Endothelial cell of umbilical vein (primary cell): ENCODE results near the gene PLEKHA3. TPM values are rescaled to one million over a fixed set of nuclear protein-coding genes. Genes with fewer than 3 reads are reported as not detected.
"Not testable (repeated sequence)": the region's sequence is repeated elsewhere in the genome, so short reads cannot be mapped to it uniquely, and the experiment has no call there.

Experiments
- BruUV-seq: library from RNA; stranded (reverse); fragments of 400-500 nt; replicated peaks from 2 replicates; lab custom pipeline; 2021; lab: Mats Ljungman, UMichigan
- CTCF ChIA-PET: fragments of 300-600, 350-600 bp; sonication (Branson Sonifier 250); formaldehyde crosslinking; loops from one replicate; lab custom pipeline; 2021; ENCODE audit warnings: antibody characterized with exemption, inconsistent platforms; lab: Charles Lee
- POLR2A ChIA-PET: fragments of 300-600, 350-600 bp; sonication (Branson Sonifier 250); formaldehyde crosslinking; loops from one replicate; lab custom pipeline; 2021; ENCODE audit warnings: antibody characterized with exemption, inconsistent platforms; lab: Charles Lee
- DNase-seq: peaks from one replicate; pipeline ENCODE4 v3.0.0-alpha.2; 2011; ENCODE audit warnings: low read depth, low spot score
- FAIRE-seq: peaks from 2 replicates; lab custom pipeline; 2011; peaks lifted over from hg19 to GRCh38; lab: Jason Lieb, UNC
- H2AFZ ChIP-seq: 2 replicates; pipeline ENCODE4 v1.6.0; 2012; ENCODE audit warnings: low read depth, low read length, control low read depth, inconsistent platforms
- H3K27ac ChIP-seq: 2 replicates; pipeline ENCODE4 v1.5.1; 2011; ENCODE audit warnings: low read depth, mild to moderate bottlenecking, control low read depth, low read length, moderate library complexity; ENCODE audit not compliant: insufficient read depth
- H3K27me3 ChIP-seq, 2 experiments: 2 replicates each; pipeline versions ENCODE4 v1.6.0 to v1.6.1; 2011; ENCODE audit warnings: low read length in 2 of 2, mixed read lengths in 1 of 2; ENCODE audit not compliant: control insufficient read depth in 2 of 2, insufficient read depth in 2 of 2
- H3K36me3 ChIP-seq, 2 experiments: 2 replicates in 1 of 2; 3 replicates in 1 of 2; pipeline ENCODE4 v1.5.1; 2011; ENCODE audit warnings: low read length in 2 of 2, mild to moderate bottlenecking in 1 of 2, moderate library complexity in 1 of 2; ENCODE audit not compliant: control insufficient read depth in 2 of 2, insufficient read depth in 2 of 2; ENCODE audit errors: extremely low read depth in 1 of 2
- H3K4me1 ChIP-seq: 3 replicates; pipeline ENCODE4 v1.5.1; 2011; ENCODE audit warnings: mild to moderate bottlenecking, low read length; ENCODE audit not compliant: control insufficient read depth, insufficient read depth; ENCODE audit errors: extremely low read depth
- H3K4me2 ChIP-seq: 2 replicates; pipeline ENCODE4 v1.6.1; 2011; ENCODE audit warnings: low read length, control low read depth, mixed read lengths; ENCODE audit not compliant: insufficient read depth
- H3K4me3 ChIP-seq, 3 experiments: fragments of 200-600 bp in 1 of 3; sonication (generic), shearing (Covaris generic) in 1 of 3; replicated peaks in 1 of 3; 2 replicates each; pipeline ENCODE4 v1.5.1; 2011 to 2016; ENCODE audit warnings: control low read depth in 3 of 3, low read length in 3 of 3, mild to moderate bottlenecking in 2 of 3, inconsistent platforms in 1 of 3, low read depth in 1 of 3, moderate library complexity in 1 of 3; ENCODE audit not compliant: insufficient read depth in 1 of 3
- H3K79me2 ChIP-seq: 2 replicates; pipeline ENCODE4 v1.6.0; 2012; ENCODE audit warnings: low read length, inconsistent platforms; ENCODE audit not compliant: control insufficient read depth, insufficient read depth
- H3K9ac ChIP-seq: replicated peaks from 2 replicates; pipeline ENCODE3; 2011; ENCODE audit warnings: low read length, control low read depth; ENCODE audit not compliant: insufficient read depth; ENCODE audit errors: extremely low read depth
- H3K9me1 ChIP-seq: replicated peaks from 3 replicates; pipeline ENCODE4 v1.6.0; 2011; ENCODE audit warnings: mild to moderate bottlenecking, low read length; ENCODE audit not compliant: control insufficient read depth, insufficient read depth; ENCODE audit errors: extremely low read depth
- H3K9me3 ChIP-seq: replicated peaks from 2 replicates; pipeline ENCODE4 v1.5.1; 2012; ENCODE audit warnings: low read length, inconsistent platforms; ENCODE audit not compliant: control insufficient read depth, insufficient read depth
- H4K20me1 ChIP-seq: replicated peaks from 2 replicates; pipeline ENCODE3; 2011; ENCODE audit warnings: mild to moderate bottlenecking, low read length; ENCODE audit not compliant: control insufficient read depth, insufficient read depth; ENCODE audit errors: extremely low read depth
- EZH2 ChIP-seq: IDR thresholded peaks from 2 replicates; pipeline ENCODE4 v1.6.1; 2012; ENCODE audit warnings: borderline replicate concordance, low read depth, mild to moderate bottlenecking, moderate library complexity, low read length, inconsistent platforms; ENCODE audit not compliant: severe bottlenecking
- FOS ChIP-seq: IDR thresholded peaks from 2 replicates; pipeline ENCODE4 v1.6.1; 2011; ENCODE audit warnings: mild to moderate bottlenecking, low read length, moderate library complexity, borderline replicate concordance; ENCODE audit not compliant: insufficient read depth
- GATA2 ChIP-seq: IDR thresholded peaks from 2 replicates; pipeline ENCODE4 v1.7.0; 2011; ENCODE audit warnings: low read depth, mild to moderate bottlenecking, moderate library complexity, mixed read lengths, low read length; ENCODE audit not compliant: insufficient read length, insufficient read depth
- JUN ChIP-seq: IDR thresholded peaks from 2 replicates; pipeline ENCODE4 v1.6.1; 2011; ENCODE audit warnings: borderline replicate concordance, low read depth; ENCODE audit not compliant: insufficient read length, insufficient read depth
- MYC ChIP-seq: IDR thresholded peaks from one replicate; pipeline ENCODE4 v1.6.1; 2011; ENCODE audit warnings: mild to moderate bottlenecking, low read depth, low read length
- POLR2A ChIP-seq: IDR thresholded peaks from 2 replicates; pipeline ENCODE4 v1.6.1; 2012; ENCODE audit warnings: low read depth, mild to moderate bottlenecking, control low read depth, low read length
- POLR2AphosphoS5 ChIP-seq: IDR thresholded peaks from 2 replicates; pipeline ENCODE4 v1.6.1; 2012; ENCODE audit warnings: low read depth, mild to moderate bottlenecking, control low read depth, low read length, moderate library complexity; ENCODE audit not compliant: insufficient read depth
- dilution Hi-C: fragments of 300-500 bp; cut with MboI; formaldehyde crosslinking; loops from one replicate; pipeline ENCODE4 v1.15.0; 2019; ENCODE audit warnings: low sequenced_read_pairs; ENCODE audit not compliant: extremely low pct_ligation_motif_present
- intact Hi-C: fragments of 100-400 bp; cut with micrococcal nuclease; formaldehyde crosslinking; loops from one replicate; pipeline ENCODE4 v1.10.0; 2022
- polyA plus RNA-seq, 4 experiments: library from polyadenylated mRNA; depleted of rRNA in 3 of 4; stranded (reverse) in 3 of 4; unstranded in 1 of 4; fragments of >200 nt; gene quantifications; 2 replicates each; pipeline versions ENCODE4 v1.2.1 to v1.2.3, GENCODE V29; 2011 to 2012; ENCODE audit warnings: missing spikeins in 1 of 4
- total RNA-seq: library from RNA; stranded (reverse); gene quantifications from 2 replicates; pipeline ENCODE4 v1.2.3, GENCODE V29; 2021
- TF ChIP-seq, protein P1 (sequence below), 2 donors: IDR thresholded peaks; 1 replicate in 1 of 2; 2 replicates in 1 of 2; pipeline ENCODE4 v1.5.1; 2011; ENCODE audit warnings: low read length in 2 of 2, mild to moderate bottlenecking in 2 of 2, moderate library complexity in 2 of 2, control low read depth in 1 of 2, inconsistent platforms in 1 of 2, low read depth in 1 of 2; ENCODE audit not compliant: insufficient read depth in 1 of 2; ENCODE audit errors: extremely low read depth in 1 of 2
- TF ChIP-seq, protein P2 (sequence below): IDR thresholded peaks from 2 replicates; pipeline ENCODE4 v1.6.1; 2011; ENCODE audit not compliant: insufficient read depth, insufficient read length

Gene PLEKHA3
- total and polyA plus RNA-seq, 2 donors (not counting 3 experiments of a cell fraction or from before 2014, with no cell fraction given), result 4.1 to 24.6 TPM

DNA sequence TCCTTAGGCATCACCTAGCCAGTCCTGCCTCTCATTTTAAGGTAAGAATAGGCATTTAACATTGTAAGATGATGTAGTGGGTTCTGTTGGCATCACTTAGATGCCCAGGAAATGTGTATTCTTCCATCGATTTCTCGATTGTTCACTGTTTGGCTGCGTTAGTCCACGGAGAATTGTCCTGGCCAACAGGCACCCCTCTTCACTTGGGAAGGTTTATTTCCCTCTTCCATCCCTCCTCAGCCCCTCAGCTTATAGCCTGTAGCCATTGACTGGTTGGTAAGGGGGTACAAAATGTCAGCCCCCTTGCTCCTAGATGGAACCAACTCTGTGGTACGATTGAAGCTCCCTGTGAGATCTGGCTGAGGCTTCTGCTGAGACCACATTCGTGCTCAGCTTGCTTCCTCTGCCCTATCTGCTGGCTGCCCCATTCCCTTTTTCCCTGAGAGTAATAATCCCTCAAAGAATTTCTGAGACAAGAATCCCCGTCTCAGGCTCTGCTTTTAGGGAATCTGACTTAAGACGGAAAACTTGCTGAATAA, 43.4 kb downstream of the PLEKHA3 start:
- Histone ChIP-seq H3K4me2 (peak overlapping the region; percentile 83), H3K36me3 (no peaks in the 10 kb centered on the region), H3K9me3 (no peaks in the 10 kb centered on the region), H4K20me1 (no peaks in the 10 kb centered on the region), H3K27me3 (no peaks in the 10 kb centered on the region), H3K4me3 (peak overlapping the region; percentile 17 to 77 (median 39)), H3K79me2 (peaks cover 18% of the 10 kb centered on the region), H3K27ac (peak overlapping the region; percentile 36), H3K4me1 (peaks cover 4% of the 10 kb centered on the region), H3K9ac (peak overlapping the region; percentile 56), H2AFZ (peak overlapping the region; percentile 58), H3K9me1 (no peaks in the 10 kb centered on the region)
- POLR2A ChIA-PET, result interaction anchor here (0.6 kb wide), 1 partner anchor 82 kb away, joined by 3 read pairs; no protein-coding TSS in a partner anchor
- DNase-seq (peak; percentile 20), FAIRE-seq (no peak)
- intact Hi-C loops, result loop anchor here (1.0 to 2.0 kb wide), 4 partner anchors 15 to 411 kb away; partner anchors contain the start of genes PJVK, PLEKHA3, PRKRA and RBM45
- TF ChIP-seq, protein P1, sequence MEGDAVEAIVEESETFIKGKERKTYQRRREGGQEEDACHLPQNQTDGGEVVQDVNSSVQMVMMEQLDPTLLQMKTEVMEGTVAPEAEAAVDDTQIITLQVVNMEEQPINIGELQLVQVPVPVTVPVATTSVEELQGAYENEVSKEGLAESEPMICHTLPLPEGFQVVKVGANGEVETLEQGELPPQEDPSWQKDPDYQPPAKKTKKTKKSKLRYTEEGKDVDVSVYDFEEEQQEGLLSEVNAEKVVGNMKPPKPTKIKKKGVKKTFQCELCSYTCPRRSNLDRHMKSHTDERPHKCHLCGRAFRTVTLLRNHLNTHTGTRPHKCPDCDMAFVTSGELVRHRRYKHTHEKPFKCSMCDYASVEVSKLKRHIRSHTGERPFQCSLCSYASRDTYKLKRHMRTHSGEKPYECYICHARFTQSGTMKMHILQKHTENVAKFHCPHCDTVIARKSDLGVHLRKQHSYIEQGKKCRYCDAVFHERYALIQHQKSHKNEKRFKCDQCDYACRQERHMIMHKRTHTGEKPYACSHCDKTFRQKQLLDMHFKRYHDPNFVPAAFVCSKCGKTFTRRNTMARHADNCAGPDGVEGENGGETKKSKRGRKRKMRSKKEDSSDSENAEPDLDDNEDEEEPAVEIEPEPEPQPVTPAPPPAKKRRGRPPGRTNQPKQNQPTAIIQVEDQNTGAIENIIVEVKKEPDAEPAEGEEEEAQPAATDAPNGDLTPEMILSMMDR (IDR thresholded peaks at IDR 0.05; ENCODE audit: extremely low read depth in 1 of 2, insufficient read depth in 1 of 2, low read depth in 1 of 2, low read length in 2 of 2), result no peak
- no peak for TF ChIP-seq GATA2
- TF ChIP-seq MYC, result no peak
- no peak for TF ChIP-seq JUN
- no peak for TF ChIP-seq FOS
- TF ChIP-seq EZH2, result no peak
- TF ChIP-seq POLR2AphosphoS5, result no peak
- TF ChIP-seq, protein P2, sequence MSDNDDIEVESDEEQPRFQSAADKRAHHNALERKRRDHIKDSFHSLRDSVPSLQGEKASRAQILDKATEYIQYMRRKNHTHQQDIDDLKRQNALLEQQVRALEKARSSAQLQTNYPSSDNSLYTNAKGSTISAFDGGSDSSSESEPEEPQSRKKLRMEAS, result no peak
- TF ChIP-seq POLR2A, result no peak
- dilution Hi-C loops, result no loop called here
- CTCF ChIA-PET, result interaction anchor here (1.7 to 2.1 kb wide), 2 partner anchors 109 to 411 kb away, joined by 4 read pairs; partner anchors contain the start of gene RBM45
- BruUV-seq, result no TSS peak

DNA sequence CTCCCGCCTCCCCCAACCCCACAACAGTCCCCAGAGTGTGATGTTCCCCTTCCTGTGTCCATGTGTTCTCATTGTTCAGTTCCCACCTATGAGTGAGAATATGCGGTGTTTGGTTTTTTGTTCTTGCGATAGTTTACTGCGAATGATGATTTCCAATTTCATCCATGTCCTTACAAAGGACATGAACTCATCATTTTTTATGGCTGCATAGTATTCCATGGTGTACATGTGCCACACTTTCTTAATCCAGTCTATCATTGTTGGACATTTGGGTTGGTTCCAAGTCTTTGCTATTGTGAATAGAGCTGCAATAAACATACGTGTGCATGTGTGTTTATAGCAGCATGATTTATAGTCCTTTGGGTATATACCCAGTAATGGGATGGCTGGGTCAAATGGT, 44.8 kb downstream of the PLEKHA3 start:
- H3K4me2 ChIP-seq, H3K9me1 ChIP-seq, dilution Hi-C loops, FAIRE-seq, DNase-seq, H3K9ac ChIP-seq, BruUV-seq, H3K4me1 ChIP-seq, H3K9me3 ChIP-seq, H3K4me3 ChIP-seq, H3K27me3 ChIP-seq, H2AFZ ChIP-seq, H4K20me1 ChIP-seq, intact Hi-C loops, POLR2A ChIA-PET, H3K36me3 ChIP-seq, H3K27ac ChIP-seq: not testable (repeated sequence)
- CTCF ChIA-PET, result interaction anchor here (1.3 kb wide), 1 partner anchor 12 kb away, joined by 5 read pairs; no protein-coding TSS in a partner anchor
- H3K79me2 ChIP-seq, result peaks cover 18% of the 10 kb centered on the region
